ENCODE measurements around the gene POC1B. TPM values are rescaled to one million over a fixed set of nuclear protein-coding genes. Genes with fewer than 3 reads are reported as not detected.

POC1B gene
- total and polyA plus RNA-seq, 4 donors = 5.0 to 28.2 (median 7.6) TPM

- H3K9me3 ChIP-seq (ENCODE audit: control insufficient read depth in 4 of 4, low read length in 3 of 4) = no peaks in the 10 kb centered on the region
Measured at GRCh38 chr12:89384807-89385206, 141.0 kb downstream of the POC1B start.

DNA sequence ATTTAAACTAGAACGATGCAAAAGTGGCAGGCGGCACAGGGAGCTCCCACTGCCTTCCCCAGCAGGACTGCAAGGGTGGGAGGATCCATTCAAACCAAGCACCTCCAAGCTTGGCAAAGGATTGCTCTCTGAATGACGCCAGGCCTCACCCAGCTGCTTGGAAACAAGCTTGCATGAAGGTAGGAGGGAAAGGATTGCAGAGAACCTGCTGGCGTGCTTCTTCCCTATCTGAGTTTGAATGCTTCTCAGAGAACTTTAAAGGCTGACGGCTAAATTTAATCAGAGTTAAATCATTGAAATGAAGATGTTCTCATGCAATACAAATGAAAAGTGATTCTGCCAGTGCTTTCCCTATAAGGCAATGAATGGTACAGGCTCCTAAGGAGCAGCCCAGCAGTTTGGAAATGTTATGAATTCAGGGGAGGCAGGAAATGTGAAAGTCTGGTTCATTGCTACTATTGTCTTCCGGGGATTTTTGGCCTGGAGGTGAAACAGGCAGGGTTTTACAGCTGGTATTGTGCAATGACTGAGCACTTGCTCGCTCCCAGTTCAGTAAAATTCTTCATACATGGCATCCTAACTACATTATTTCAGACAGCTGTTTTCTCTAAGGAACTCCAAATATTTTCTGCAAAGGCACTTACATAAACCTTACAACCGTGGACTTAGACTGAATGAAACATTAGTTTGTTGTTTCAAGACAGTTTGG, 141.6 kb downstream of the POC1B start:
- Histone ChIP-seq H3K36me3 (ENCODE audit: control insufficient read depth in 4 of 4, insufficient read depth in 3 of 4, low read depth in 1 of 4, low read length in 3 of 4) (no peaks in the 10 kb centered on the region), H3K27me3 (ENCODE audit: control insufficient read depth in 4 of 4, insufficient read depth in 4 of 4, low read length in 3 of 4) (no peaks in the 10 kb centered on the region), H3K4me3 (ENCODE audit: low read depth in 1 of 3, low read length in 3 of 3) (no peak overlapping the region), H3K9ac (ENCODE audit: low read depth in 1 of 2, low read length in 2 of 2) (peak overlapping the region; percentile 37 to 51), H3K9me3 (ENCODE audit: control insufficient read depth in 4 of 4, low read length in 3 of 4) (no peaks in the 10 kb centered on the region), H3K27ac (ENCODE audit: low read depth in 1 of 2, low read length in 2 of 2) (peak overlapping the region; percentile 89 to 90), H3K4me1 (ENCODE audit: control insufficient read depth in 4 of 4, insufficient read depth in 4 of 4, low read length in 3 of 4) (peaks cover 12 to 69% (median 52%) of the 10 kb centered on the region in 4 donors)
- DNase-seq (ENCODE audit: low spot score) = no peak
- peak in 1 of 2 donors; percentile 49 for TF ChIP-seq HNF4A (conservative IDR thresholded peaks at IDR 0.05)
- TF ChIP-seq NR2F2 (IDR thresholded peaks at IDR 0.05) = peak; percentile 22
- peak; percentile 16 to 45 for TF ChIP-seq RAD21 (IDR thresholded peaks at IDR 0.05)
- no peak for TF ChIP-seq REST (IDR thresholded peaks at IDR 0.05)
- TF ChIP-seq GABPA (IDR thresholded peaks at IDR 0.05 in 1 of 2, conservative IDR thresholded peaks at IDR 0.05 in 1 of 2) = peak in 1 of 2 donors; percentile 34
- TF ChIP-seq MAX (IDR thresholded peaks at IDR 0.05) = peak; percentile 57
- no peak for TF ChIP-seq CTCF (IDR thresholded peaks at IDR 0.05; ENCODE audit: low read depth, low read length, missing input control)
- TF ChIP-seq SP1 (IDR thresholded peaks at IDR 0.05) = peak; percentile 32
- no peak for TF ChIP-seq FOXA1 (IDR thresholded peaks at IDR 0.05)
- TF ChIP-seq TAF1 (conservative IDR thresholded peaks at IDR 0.05) = peak; percentile 33
- TF ChIP-seq FOXA2 (IDR thresholded peaks at IDR 0.05) = no peak
- TF ChIP-seq EGR1 (IDR thresholded peaks at IDR 0.05; ENCODE audit: low read depth in 2 of 2) = peak in 1 of 2 donors; percentile 25
- TF ChIP-seq JUND (IDR thresholded peaks at IDR 0.05) = no peak
- peak; percentile 41 to 51 for TF ChIP-seq RXRA (IDR thresholded peaks at IDR 0.05)
- peak; percentile 9 for TF ChIP-seq ATF3 (IDR thresholded peaks at IDR 0.05)
- peak; percentile 35 for TF ChIP-seq YY1 (IDR thresholded peaks at IDR 0.05)
- 15% methylated on average over 8 of the region's 8 CpGs for WGBS

More at GRCh38 chr12:89384807-89385206, 141.0 kb downstream of the POC1B start:
- Histone ChIP-seq H3K4me1 (ENCODE audit: control insufficient read depth in 4 of 4, insufficient read depth in 4 of 4, low read length in 3 of 4) (peaks cover 14 to 68% (median 49%) of the 10 kb centered on the region in 4 donors), H3K4me3 (ENCODE audit: low read depth in 1 of 3, low read length in 3 of 3) (no peak overlapping the region), H3K9ac (ENCODE audit: low read depth in 1 of 2, low read length in 2 of 2) (peak overlapping the region; percentile 37 to 51), H3K27ac (ENCODE audit: low read depth in 1 of 2, low read length in 2 of 2) (peak overlapping the region; percentile 89 to 90), H3K36me3 (ENCODE audit: control insufficient read depth in 4 of 4, insufficient read depth in 3 of 4, low read depth in 1 of 4, low read length in 3 of 4) (no peaks in the 10 kb centered on the region), H3K27me3 (ENCODE audit: control insufficient read depth in 4 of 4, insufficient read depth in 4 of 4, low read length in 3 of 4) (no peaks in the 10 kb centered on the region)
- TF ChIP-seq EGR1 (IDR thresholded peaks at IDR 0.05; ENCODE audit: low read depth in 2 of 2) (peak in 1 of 2 donors; percentile 35), FOXA2 (IDR thresholded peaks at IDR 0.05) (no peak), RAD21 (IDR thresholded peaks at IDR 0.05) (no peak), HNF4G (IDR thresholded peaks at IDR 0.05) (no peak), GABPA (IDR thresholded peaks at IDR 0.05 in 1 of 2, conservative IDR thresholded peaks at IDR 0.05 in 1 of 2) (no peak)
- WGBS = 31% methylated on average over 3 of the region's 3 CpGs
- no peak for DNase-seq (ENCODE audit: low spot score)
